WTC11 (cell line): Measurements from ENCODE around the gene ARL6IP5. TPM values are rescaled to one million over a fixed set of nuclear protein-coding genes. Genes with fewer than 3 reads are reported as not detected.

Experiments used
- ATAC-seq: fragments of 200-7000 bp; cut with Tn5 transposase; 2 replicates; pipeline ENCODE4 v1.10.0; 2021; ENCODE audit warnings: mild to moderate bottlenecking, moderate library complexity
- CTCF ChIA-PET: fragments of 300-600 bp; sonication (Branson Sonifier 250); formaldehyde crosslinking; loops from one replicate; lab custom pipeline; 2021; ENCODE audit warnings: antibody characterized with exemption; lab: Charles Lee
- POLR2A ChIA-PET: fragments of 350-600 bp; sonication (Branson Sonifier 250); formaldehyde crosslinking; loops from one replicate; lab custom pipeline; 2021; ENCODE audit warnings: antibody characterized with exemption; lab: Charles Lee
- DNase-seq: peaks from one replicate; pipeline ENCODE4 v3.0.0; 2021; ENCODE audit warnings: low spot score
- H3K27ac Mint-ChIP-seq: 2 replicates; pipeline ENCODE4 v1.8.0; 2021; ENCODE audit warnings: mixed read lengths
- H3K27me3 Mint-ChIP-seq: 2 replicates; pipeline ENCODE4 v1.8.0; 2021; ENCODE audit warnings: low read depth, mild to moderate bottlenecking, moderate library complexity, mixed read lengths
- H3K36me3 Mint-ChIP-seq: 2 replicates; pipeline ENCODE4 v1.8.0; 2021; ENCODE audit warnings: mixed read lengths
- H3K4me1 Mint-ChIP-seq: 2 replicates; pipeline ENCODE4 v1.8.0; 2022; ENCODE audit warnings: mixed read lengths
- H3K4me3 Mint-ChIP-seq: 2 replicates; pipeline ENCODE4 v1.8.0; 2021; ENCODE audit warnings: mild to moderate bottlenecking, moderate library complexity, mixed read lengths
- H3K9me3 Mint-ChIP-seq: 2 replicates; pipeline ENCODE4 v1.8.0; 2021; ENCODE audit warnings: mixed read lengths
- ATF2 ChIP-seq: sonication (generic); formaldehyde crosslinking; IDR thresholded peaks from 2 replicates; pipeline ENCODE4 v1.8.1; 2022; ENCODE audit warnings: low read depth, missing genetic modification reagents, borderline replicate concordance
- E2F4 ChIP-seq: sonication (generic); formaldehyde crosslinking; IDR thresholded peaks from 2 replicates; pipeline ENCODE4 v1.8.1; 2022; ENCODE audit warnings: low read depth, mild to moderate bottlenecking, moderate library complexity, missing genetic modification reagents, borderline replicate concordance
- FOXJ3 ChIP-seq: sonication (generic); formaldehyde crosslinking; IDR thresholded peaks from 2 replicates; pipeline ENCODE4 v1.9.0; 2021; ENCODE audit warnings: missing genetic modification reagents, mild to moderate bottlenecking, borderline replicate concordance
- FOXK1 ChIP-seq: sonication (generic); formaldehyde crosslinking; IDR thresholded peaks from 2 replicates; pipeline ENCODE4 v1.8.0; 2022; ENCODE audit warnings: mild to moderate bottlenecking, moderate library complexity, missing genetic modification reagents
- JUN ChIP-seq: sonication (generic); formaldehyde crosslinking; IDR thresholded peaks from 2 replicates; pipeline ENCODE4 v1.8.0; 2023; ENCODE audit warnings: mild to moderate bottlenecking, missing genetic modification reagents
- KAT7 ChIP-seq: sonication (generic); formaldehyde crosslinking; IDR thresholded peaks from 2 replicates; pipeline ENCODE4 v1.8.1; 2023; ENCODE audit warnings: missing genetic modification reagents, mild to moderate bottlenecking, borderline replicate concordance
- MYBL2 ChIP-seq: sonication (generic); formaldehyde crosslinking; IDR thresholded peaks from 2 replicates; pipeline ENCODE4 v1.8.1; 2023; ENCODE audit warnings: mild to moderate bottlenecking, moderate library complexity, missing genetic modification reagents
- NR3C1 ChIP-seq: sonication (generic); formaldehyde crosslinking; conservative IDR thresholded peaks from 2 replicates; pipeline ENCODE4 v1.8.1; 2023; ENCODE audit warnings: low read depth, mild to moderate bottlenecking, missing genetic modification reagents
- PRRX2 ChIP-seq: fragments of 250-450 bp; sonication (Bioruptor Pico); IDR thresholded peaks from 2 replicates; pipeline ENCODE4 v1.8.0; 2021; ENCODE audit warnings: mild to moderate bottlenecking
- RORB ChIP-seq: fragments of 250-450 bp; sonication (Bioruptor Pico); IDR thresholded peaks from 2 replicates; pipeline ENCODE4 v1.9.0; 2021; ENCODE audit warnings: mild to moderate bottlenecking
- SOX15 ChIP-seq: fragments of 250-450 bp; sonication (Bioruptor Pico); IDR thresholded peaks from 2 replicates; pipeline ENCODE4 v1.9.0; 2021; ENCODE audit warnings: mild to moderate bottlenecking
- TEAD4 ChIP-seq: sonication (generic); formaldehyde crosslinking; IDR thresholded peaks from 2 replicates; pipeline ENCODE4 v1.8.0; 2022; ENCODE audit warnings: mild to moderate bottlenecking, missing genetic modification reagents
- ZBTB21 ChIP-seq: sonication (generic); formaldehyde crosslinking; IDR thresholded peaks from 2 replicates; pipeline ENCODE4 v1.8.1; 2023; ENCODE audit warnings: mild to moderate bottlenecking, missing genetic modification reagents, borderline replicate concordance
- ZNF219 ChIP-seq: sonication (generic); formaldehyde crosslinking; IDR thresholded peaks from 2 replicates; pipeline ENCODE4 v1.8.0; 2023; ENCODE audit warnings: missing genetic modification reagents, mild to moderate bottlenecking, borderline replicate concordance
- ZNF232 ChIP-seq: sonication (generic); formaldehyde crosslinking; IDR thresholded peaks from 2 replicates; pipeline ENCODE4 v1.8.0; 2022; ENCODE audit warnings: mild to moderate bottlenecking, missing genetic modification reagents
- ZNF281 ChIP-seq: sonication (generic); formaldehyde crosslinking; IDR thresholded peaks from 2 replicates; pipeline ENCODE4 v1.8.0; 2023; ENCODE audit warnings: mild to moderate bottlenecking, missing genetic modification reagents
- ZNF416 ChIP-seq: fragments of 250-450 bp; sonication (Bioruptor Pico); IDR thresholded peaks from 2 replicates; pipeline ENCODE4 v1.9.0; 2021; ENCODE audit warnings: mild to moderate bottlenecking, inconsistent platforms
- total RNA-seq: library from RNA; stranded (reverse); gene quantifications from 3 replicates; pipeline ENCODE4 v1.2.3, GENCODE V29; 2021
- TF ChIP-seq, protein P1 (sequence below): sonication (generic); formaldehyde crosslinking; IDR thresholded peaks from 2 replicates; pipeline ENCODE4 v1.8.0; 2022; ENCODE audit warnings: mild to moderate bottlenecking, missing genetic modification reagents
- TF ChIP-seq, protein P2 (sequence below): fragments of 200-600 bp; IDR thresholded peaks from 2 replicates; pipeline ENCODE4 v1.8.0; 2022; ENCODE audit warnings: antibody characterized with exemption

The ARL6IP5 gene
- total RNA-seq, 1 experiment from 2014 or later = 28.4 TPM

DNA sequence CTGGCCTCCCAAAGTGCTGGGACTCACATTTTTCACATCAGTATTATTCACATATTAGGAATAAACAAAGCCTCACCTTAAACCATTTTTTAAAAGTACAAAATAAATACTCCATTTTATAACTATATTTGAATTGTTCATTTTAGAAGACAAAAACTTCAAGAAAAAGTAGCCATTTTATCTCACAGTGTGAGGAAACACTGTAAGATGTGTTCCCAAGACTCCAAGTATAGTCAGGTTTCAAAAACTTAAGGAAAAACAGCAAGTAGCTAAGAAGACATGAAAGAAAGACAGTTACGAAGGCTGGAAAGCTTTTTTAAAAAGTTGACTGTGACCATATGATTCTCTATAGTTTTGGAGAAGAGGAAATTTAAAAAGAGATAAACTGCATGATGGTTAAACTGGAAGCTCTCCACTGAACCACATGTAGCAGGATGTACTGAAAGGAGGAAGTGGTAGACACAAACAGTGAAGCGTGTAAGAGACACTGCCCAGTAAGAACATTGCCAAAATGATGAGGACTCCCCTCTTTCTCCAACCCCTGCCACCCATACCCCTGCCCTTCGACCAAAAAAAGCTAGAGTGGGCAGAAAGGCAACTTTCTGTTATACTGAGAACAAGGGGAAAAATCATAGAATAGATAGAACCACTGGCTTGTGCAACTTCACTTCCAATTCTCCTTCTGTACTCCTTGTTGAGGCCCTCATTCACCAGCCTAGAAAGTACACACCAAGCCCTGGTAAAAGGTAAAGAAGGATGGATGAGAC is 26.4 kb upstream of the ARL6IP5 start:
- no peak overlapping the region for H3K27ac Mint-ChIP-seq
- ATAC-seq = no peak

DNA sequence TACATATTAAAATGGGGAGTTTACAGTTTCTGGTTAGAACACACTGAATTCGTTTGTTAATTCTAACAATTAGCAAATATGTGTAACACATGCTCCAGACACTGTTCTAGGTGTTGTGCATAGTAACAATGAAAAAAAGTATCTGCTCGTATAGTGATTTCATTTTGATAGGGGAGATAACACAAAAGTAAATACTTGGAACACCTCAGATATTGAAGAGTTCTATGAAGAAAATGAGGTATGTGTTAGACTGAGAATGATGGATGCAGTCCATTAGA is 25.9 kb upstream of the ARL6IP5 start:
- TF ChIP-seq, protein P1, sequence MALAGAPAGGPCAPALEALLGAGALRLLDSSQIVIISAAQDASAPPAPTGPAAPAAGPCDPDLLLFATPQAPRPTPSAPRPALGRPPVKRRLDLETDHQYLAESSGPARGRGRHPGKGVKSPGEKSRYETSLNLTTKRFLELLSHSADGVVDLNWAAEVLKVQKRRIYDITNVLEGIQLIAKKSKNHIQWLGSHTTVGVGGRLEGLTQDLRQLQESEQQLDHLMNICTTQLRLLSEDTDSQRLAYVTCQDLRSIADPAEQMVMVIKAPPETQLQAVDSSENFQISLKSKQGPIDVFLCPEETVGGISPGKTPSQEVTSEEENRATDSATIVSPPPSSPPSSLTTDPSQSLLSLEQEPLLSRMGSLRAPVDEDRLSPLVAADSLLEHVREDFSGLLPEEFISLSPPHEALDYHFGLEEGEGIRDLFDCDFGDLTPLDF (CRISPR knock-in tag) = no peak
- TF ChIP-seq ZNF219 = no peak
- TF ChIP-seq E2F4 (CRISPR knock-in tag) = no peak
- no peak for TF ChIP-seq KAT7
- no peak for TF ChIP-seq RORB
- TF ChIP-seq MYBL2 = no peak
- TF ChIP-seq TEAD4 = no peak
- TF ChIP-seq ZNF232 (CRISPR knock-in tag) = no peak
- no peak for TF ChIP-seq ZNF281 (CRISPR knock-in tag)
- no peak for TF ChIP-seq NR3C1
- TF ChIP-seq PRRX2 = no peak
- TF ChIP-seq SOX15 (CRISPR knock-in tag) = no peak
- TF ChIP-seq, protein P2, sequence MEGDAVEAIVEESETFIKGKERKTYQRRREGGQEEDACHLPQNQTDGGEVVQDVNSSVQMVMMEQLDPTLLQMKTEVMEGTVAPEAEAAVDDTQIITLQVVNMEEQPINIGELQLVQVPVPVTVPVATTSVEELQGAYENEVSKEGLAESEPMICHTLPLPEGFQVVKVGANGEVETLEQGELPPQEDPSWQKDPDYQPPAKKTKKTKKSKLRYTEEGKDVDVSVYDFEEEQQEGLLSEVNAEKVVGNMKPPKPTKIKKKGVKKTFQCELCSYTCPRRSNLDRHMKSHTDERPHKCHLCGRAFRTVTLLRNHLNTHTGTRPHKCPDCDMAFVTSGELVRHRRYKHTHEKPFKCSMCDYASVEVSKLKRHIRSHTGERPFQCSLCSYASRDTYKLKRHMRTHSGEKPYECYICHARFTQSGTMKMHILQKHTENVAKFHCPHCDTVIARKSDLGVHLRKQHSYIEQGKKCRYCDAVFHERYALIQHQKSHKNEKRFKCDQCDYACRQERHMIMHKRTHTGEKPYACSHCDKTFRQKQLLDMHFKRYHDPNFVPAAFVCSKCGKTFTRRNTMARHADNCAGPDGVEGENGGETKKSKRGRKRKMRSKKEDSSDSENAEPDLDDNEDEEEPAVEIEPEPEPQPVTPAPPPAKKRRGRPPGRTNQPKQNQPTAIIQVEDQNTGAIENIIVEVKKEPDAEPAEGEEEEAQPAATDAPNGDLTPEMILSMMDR = no peak
- no peak for TF ChIP-seq ZBTB21
- no peak for TF ChIP-seq JUN
- no peak for TF ChIP-seq ZNF416
- TF ChIP-seq FOXJ3 (CRISPR knock-in tag) = no peak
- no peak for ATAC-seq
- no peak overlapping the region for H3K27ac Mint-ChIP-seq
- no peak for DNase-seq
- H3K27me3 Mint-ChIP-seq = no peaks in the 10 kb centered on the region
- H3K9me3 Mint-ChIP-seq = no peaks in the 10 kb centered on the region
- ChIA-PET POLR2A (no interaction called here), CTCF (interaction anchor here (0.5 kb wide), 1 partner anchor 35 kb away, joined by 3 read pairs; no protein-coding TSS in a partner anchor)
- H3K36me3 Mint-ChIP-seq = peaks cover 69% of the 10 kb centered on the region
- no peak overlapping the region for H3K4me3 Mint-ChIP-seq
- H3K4me1 Mint-ChIP-seq = no peaks in the 10 kb centered on the region

More for the DNA sequence above, 26.4 kb upstream of the ARL6IP5 start:
- Mint-ChIP-seq H3K4me3 (no peak overlapping the region), H3K9me3 (no peaks in the 10 kb centered on the region), H3K4me1 (no peaks in the 10 kb centered on the region), H3K27me3 (no peaks in the 10 kb centered on the region), H3K36me3 (peaks cover 68% of the 10 kb centered on the region)
- POLR2A ChIA-PET = no interaction called here
- no peak for DNase-seq
- TF ChIP-seq FOXK1 (CRISPR knock-in tag) = no peak
- no peak for TF ChIP-seq ATF2
- CTCF ChIA-PET = interaction anchor here (0.5 to 0.7 kb wide), 2 partner anchors 35 to 43 kb away, joined by 3 to 5 read pairs; no protein-coding TSS in a partner anchor
